Stimulated activated CD4-positive, alpha-beta T cell treated with anti-CD3 and anti-CD28 coated beads, Interleukin-15, amount 100 ng/mL, for 1 hour (primary cell): ENCODE measurements around the gene SLCO4A1.

Experiments used
- DNase-seq, 2 donors: peaks; one replicate each; pipeline ENCODE4 v3.0.0-alpha.2; 2020; ENCODE audit warnings: low read depth in 1 of 2, low spot score in 1 of 2

SLCO4A1 gene

DNA sequence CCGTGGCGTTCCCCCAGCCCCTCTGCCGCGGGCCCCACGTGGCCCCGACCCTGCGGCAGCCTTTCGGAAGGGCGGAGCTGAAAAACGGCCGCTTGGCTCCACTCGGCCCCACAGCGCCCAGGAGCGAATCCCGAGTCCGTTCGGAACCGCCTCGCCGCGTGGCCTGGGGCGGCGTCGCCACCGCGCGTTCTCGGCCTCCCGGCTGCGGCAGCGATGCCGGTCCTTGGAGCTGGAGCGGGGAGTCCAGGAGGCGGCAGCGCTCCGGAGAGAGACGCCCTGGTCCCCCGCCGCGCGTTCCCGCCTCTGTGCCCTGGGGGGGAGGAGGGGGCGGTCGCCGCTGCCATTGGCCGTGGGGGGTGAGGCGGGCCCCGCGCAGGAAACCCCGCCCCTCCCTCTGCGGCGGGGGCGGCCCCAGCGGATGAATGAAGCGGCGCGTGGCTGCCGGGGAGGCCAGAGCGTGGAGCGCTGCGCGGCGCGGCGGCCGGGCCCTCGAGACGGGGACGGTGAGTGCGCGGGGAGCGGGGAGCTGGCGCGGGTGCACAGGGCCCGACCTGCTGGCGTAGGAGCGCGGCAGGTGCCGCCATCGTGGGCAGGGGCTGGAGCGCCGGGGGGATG lies at the start of gene SLCO4A1:
TSS of gene SLCO4A1 (plus strand) at position 453 of the 615 bp plus-strand sequence. CDS start 13,952 bp downstream, outside the sequence.
- DNase-seq = peak; percentile 71 to 84

DNA sequence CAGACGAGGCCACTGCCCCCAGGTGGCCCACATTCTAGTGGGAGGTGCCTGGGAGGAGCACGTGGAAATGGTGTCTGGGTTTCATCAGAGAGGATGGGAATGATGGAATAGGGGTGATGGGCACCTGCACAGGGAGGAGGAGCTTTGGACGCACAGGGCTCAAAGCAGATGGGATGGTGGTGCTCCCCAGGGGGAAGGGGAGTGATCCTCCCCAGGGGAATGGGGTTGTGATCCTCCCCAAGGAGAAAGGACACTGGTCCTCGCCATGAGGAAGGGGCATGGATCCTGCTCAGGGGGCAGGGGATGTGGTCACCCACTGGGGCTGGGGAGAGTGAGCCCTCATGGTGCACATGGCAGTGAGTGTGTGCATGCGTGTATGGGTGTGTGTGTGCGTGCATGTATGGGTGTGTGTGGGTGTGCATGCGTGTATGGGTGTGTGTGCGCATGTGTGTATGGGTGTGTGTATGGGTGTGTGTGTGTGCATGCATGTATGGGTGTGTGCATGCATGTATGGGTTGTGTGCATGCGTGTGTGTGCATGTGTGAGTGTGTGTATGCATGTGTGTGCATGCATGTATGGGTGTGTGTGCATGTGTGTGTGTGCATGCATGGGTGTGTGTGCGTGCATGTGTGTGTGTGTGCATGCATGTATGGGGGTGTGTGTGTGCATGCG lies 49.7 kb upstream of the SLCO4A1 start:
- DNase-seq = no peak

- DNase-seq = no peak
These were observed 48.7 kb upstream of the SLCO4A1 start for GRCh38 chr20:62593616-62594015.

- DNase-seq = no peak
These were observed 47.2 kb upstream of the SLCO4A1 start for GRCh38 chr20:62595069-62595468.

GRCh38 chr20:62595491-62595890 lies 46.8 kb upstream of the SLCO4A1 start:
- no peak for DNase-seq

GRCh38 chr20:62596486-62596885 lies 45.8 kb upstream of the SLCO4A1 start:
- DNase-seq = no peak

GRCh38 chr20:62596921-62597320 lies 45.4 kb upstream of the SLCO4A1 start:
- DNase-seq = no peak

- no peak for DNase-seq
These were observed 44.7 kb upstream of the SLCO4A1 start for GRCh38 chr20:62597416-62598115.

DNA sequence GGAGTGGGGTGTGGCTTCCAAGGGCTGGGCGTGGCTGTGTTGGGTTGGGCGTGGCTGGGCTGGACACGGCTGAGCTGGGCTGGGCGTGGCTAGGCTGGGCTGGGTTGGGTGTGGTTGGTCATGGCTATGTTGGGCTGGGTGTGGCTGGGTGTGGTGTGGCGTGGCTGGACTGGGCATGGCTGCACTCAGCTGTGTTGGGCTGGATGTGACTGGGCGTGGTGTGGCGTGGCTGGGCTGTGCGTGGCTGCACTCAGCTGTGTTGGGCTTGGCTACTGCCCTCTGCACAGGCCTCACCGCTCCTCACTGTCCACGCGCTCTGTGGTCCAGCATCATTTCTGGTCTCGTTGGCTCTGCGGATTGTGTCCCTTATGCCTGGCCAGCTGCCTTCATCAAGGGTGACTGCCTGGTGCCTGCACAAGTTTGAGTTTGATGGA lies 43.5 kb upstream of the SLCO4A1 start:
- no peak for DNase-seq

DNA sequence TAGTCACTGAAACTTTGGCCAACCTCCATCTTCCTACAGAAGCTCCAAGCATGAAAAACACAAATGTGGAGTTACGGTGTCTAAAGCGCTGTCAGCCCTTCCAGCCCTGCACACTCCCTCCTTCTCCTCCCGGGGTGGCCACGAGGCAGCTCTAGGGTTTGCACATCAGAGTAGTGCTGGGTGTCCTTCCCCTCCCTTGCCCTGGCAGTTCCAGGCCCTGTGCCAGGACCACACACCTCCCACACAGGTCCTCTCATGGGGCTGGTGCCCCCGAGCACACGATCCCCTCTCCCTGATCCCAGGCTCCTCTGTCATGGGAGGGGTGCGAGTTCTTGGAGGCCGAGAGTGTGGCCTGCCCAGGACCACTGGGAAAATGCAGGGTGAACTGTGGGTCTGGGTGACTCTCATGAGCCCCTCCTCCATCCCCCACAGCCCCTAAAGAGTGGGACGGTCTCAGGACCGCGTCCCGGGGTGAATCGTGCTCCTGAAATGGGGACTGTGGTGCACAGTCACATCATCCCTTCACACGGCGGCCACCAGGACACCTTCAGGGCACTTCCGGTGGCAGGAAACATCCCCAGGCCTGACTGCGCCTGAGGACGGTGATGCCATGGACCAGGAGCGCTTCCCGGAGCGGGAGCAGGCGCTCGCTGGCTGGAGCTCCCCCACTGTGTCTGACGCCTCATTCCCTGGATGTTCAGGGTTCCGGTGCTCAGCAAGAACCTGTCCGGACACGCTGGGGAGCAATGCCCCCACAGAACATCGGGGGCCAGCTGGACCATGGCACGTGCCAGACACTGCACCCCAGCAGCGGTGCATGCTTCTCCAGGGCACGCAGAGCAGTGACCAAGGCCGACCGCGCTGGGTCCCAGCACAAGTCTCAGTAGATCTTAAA lies 42.8 kb upstream of the SLCO4A1 start:
- no peak for DNase-seq

DNA sequence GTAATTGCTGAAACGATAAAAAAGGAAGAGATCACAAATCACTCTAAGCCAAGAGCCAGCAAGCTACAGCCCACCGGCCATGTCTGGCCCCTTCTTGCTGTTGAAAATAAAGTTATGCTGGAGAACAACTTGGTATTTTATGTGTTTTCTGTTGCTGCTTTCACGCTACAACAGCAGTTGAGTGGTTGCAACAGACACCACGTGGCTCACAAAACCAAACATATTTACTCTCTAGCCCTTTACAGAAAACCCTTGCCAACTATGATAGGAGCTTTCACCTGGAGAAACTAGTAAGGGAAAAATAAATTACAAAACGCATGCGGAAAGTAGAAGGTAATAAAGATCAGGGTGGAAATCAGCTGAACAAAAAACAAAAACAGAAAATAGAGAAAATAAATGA lies 41.1 kb upstream of the SLCO4A1 start:
- no peak for DNase-seq

DNA sequence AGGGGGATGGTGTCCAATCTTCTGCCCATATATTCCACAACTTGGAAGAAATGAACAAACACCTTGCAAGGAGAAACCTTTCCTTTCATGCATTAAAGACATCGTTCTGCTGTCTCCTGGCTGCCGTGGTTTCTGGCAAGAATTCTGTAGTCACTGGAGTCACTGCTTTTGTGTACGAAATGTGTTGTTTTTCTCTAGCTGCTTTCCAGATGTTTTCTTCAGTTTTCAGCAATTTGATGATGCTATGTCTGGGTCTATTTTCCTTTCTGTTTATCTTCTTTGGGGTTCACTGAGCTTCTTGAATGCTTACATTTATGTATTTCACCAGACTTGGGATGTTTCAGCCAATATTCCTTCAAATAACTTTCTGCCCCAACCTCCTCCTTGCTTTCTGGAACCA lies 40.6 kb upstream of the SLCO4A1 start:
- DNase-seq = no peak

DNA sequence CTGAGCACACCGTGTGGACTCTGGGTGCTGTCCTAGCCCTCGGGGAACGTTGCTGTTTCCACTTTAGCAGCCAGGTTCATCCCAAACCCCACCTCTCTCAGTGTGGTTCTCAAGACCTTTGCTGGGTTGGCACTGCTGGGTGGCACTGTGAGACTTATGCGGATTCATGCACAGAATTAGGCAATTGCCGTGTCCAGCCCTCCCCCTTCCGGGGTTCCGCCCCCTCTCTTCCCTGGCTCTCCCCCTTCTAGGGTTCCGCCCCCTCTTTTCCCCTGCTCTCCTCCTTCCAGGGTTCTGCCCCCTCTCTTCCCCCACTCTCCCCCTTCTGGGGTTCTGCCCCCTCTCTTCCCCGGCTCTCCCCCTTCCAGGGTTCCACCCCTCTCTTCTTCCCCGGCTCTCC lies 39.8 kb upstream of the SLCO4A1 start:
- DNase-seq = no peak

DNA sequence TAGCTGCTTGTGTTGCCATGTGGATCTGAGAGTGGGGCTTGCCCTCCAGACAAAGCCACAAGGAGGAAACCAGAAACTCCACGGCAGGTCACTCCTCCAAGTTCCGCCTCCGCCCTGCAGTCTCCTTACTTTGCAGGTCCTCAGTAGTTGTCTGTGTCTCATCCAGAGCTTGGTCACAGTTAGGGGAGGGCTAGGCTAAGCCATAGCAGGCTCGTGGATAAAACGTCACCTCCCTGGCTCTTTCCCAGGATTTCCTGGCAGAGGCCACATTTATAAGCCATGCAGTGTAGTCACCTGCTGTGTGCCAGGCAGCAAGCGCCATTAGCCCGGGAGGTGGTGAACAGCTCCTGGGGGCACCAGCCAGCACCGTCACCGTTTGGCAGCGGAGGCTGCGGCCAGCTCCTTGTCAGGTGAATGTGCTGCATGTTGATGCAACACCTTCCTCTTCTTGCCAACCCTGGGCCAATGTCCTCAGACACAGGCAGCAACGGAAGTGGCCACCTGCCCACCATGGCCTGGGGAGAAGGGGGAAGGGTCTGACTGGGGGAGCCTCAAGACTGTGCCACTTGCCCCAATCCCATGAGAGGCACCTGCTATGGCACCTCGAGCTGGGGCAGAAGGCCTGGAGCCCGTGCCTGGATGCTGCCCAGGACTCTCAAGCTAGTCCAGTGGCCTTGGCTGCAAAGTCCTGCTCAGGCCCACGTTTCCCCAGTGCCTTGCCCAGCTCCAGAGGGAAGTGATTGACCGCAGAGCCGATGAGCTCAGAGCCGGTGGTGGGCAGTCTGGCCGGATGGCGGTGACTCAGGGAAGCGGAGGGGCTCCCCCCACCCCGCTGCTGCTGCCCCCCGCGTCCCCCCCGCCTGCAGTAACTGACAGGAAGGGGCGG lies 39.0 kb upstream of the SLCO4A1 start:
- DNase-seq = no peak

- no peak for DNase-seq
These were observed 38.2 kb upstream of the SLCO4A1 start for GRCh38 chr20:62603907-62604785.

DNA sequence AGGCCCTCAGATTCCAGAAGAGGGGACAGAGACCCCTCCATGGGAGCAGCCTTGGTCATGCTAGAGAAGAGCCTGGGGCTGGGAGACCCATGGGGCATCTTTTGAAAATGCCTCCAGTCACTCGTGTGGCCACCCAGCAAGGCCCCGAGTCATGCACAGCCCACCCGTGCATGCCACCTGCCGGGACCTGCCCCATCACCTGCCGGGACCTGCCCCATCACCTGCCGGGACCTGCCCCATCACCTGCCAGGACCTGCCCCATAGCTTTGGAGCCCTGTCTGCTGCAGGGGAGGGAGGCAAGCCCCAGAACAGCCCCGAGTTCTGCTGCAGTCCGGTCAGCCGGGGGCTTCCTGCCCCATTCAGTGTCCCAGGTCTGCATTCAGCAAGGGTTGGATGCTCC lies 37.5 kb upstream of the SLCO4A1 start:
- DNase-seq = no peak

- no peak for DNase-seq
These were observed 36.9 kb upstream of the SLCO4A1 start for GRCh38 chr20:62605236-62605943.

DNA sequence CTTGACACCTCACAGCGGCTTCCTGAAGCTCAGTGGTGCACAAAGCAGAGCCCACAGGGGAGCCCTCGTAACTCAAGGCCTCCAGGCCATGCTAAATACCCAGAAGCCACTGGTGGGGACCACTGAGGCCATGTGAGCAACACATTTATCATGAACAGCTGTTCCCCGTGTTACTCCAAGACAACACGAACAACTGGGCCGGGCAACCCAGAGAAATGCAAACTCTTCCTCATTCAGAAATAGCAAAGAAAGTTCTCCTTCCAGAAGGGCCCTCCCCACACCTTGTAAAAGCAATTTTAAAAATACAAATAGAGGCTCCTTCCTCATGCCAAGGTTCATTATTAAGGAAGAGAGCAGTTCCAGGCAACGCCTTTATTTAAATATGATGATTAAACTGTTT lies 36.3 kb upstream of the SLCO4A1 start:
- no peak for DNase-seq
